Thoracic aorta (tissue), 2 donors: ENCODE data around the gene RPRML. TPM values are rescaled to one million over a fixed set of nuclear protein-coding genes. Genes with fewer than 3 reads are reported as not detected.
"Not testable (repeated sequence)": the region's sequence is repeated elsewhere in the genome, so short reads cannot be mapped to it uniquely, and the experiment has no call there.

ENCODE experiments used
- ATAC-seq: fragments of 150-250 bp; one replicate; pipeline ENCODE4 v1.8.0; 2017; ENCODE audit warnings: low read depth; ENCODE audit not compliant: insufficient number of reproducible peaks, low FRiP score
- DNase-seq: peaks from one replicate; pipeline ENCODE4 v3.0.0-alpha.2; 2020; ENCODE audit warnings: low spot score
- H3K27ac ChIP-seq, 2 donors: fragments of 200-600 bp; sonication (generic); 1 replicate in 1 of 2; 2 replicates in 1 of 2; pipeline ENCODE4 v1.5.1; 2016; ENCODE audit warnings: mild to moderate bottlenecking in 2 of 2, moderate library complexity in 2 of 2
- H3K27me3 ChIP-seq: fragments of 200-600 bp; sonication (generic); replicated peaks from 2 replicates; pipeline ENCODE4 v1.6.0; 2016; ENCODE audit warnings: mild to moderate bottlenecking; ENCODE audit not compliant: insufficient read depth
- H3K36me3 ChIP-seq: fragments of 200-600 bp; sonication (generic); one replicate; pipeline ENCODE4 v1.5.1; 2016
- H3K4me1 ChIP-seq, 2 donors: fragments of 200-600 bp; sonication (generic); 1 replicate in 1 of 2; 2 replicates in 1 of 2; pipeline versions ENCODE4 v1.5.1 to v1.6.0; 2016; ENCODE audit warnings: low read depth in 2 of 2, mild to moderate bottlenecking in 1 of 2; ENCODE audit not compliant: control insufficient read depth in 1 of 2
- H3K4me3 ChIP-seq: fragments of 200-600 bp; sonication (generic); 2 replicates; pipeline ENCODE4 v1.5.1; 2016; ENCODE audit warnings: mild to moderate bottlenecking
- H3K9me3 ChIP-seq: fragments of 200-600 bp; sonication (generic); 2 replicates; pipeline ENCODE4 v1.5.1; 2016
- CTCF ChIP-seq: fragments of 200-600 bp; sonication (generic); IDR thresholded peaks from one replicate; pipeline ENCODE4 v1.5.1; 2019; ENCODE audit warnings: antibody characterized with exemption
- total RNA-seq, 2 donors: library from RNA; depleted of rRNA; stranded (reverse); fragments of >200 nt; gene quantifications; one replicate each; pipeline versions ENCODE4 v1.1.0 to v1.2.3, GENCODE V29; 2016

RPRML gene
- total RNA-seq, 2 donors from 2014 or later: not detected

GRCh38 chr17:47004906-47005305, 25.9 kb upstream of the RPRML start:
- ATAC-seq: no peak
- TF ChIP-seq CTCF: no peak
- no peak overlapping the region for H3K27ac ChIP-seq

GRCh38 chr17:47003864-47004263, 24.8 kb upstream of the RPRML start:
- H3K4me3 ChIP-seq, H3K9me3 ChIP-seq, H3K4me1 ChIP-seq, ATAC-seq, H3K27me3 ChIP-seq, H3K27ac ChIP-seq, DNase-seq, H3K36me3 ChIP-seq: not testable (repeated sequence)

More at GRCh38 chr17:47004906-47005305, 25.9 kb upstream of the RPRML start:
- no peaks in the 10 kb centered on the region for H3K9me3 ChIP-seq
- no peaks in the 10 kb centered on the region for H3K27me3 ChIP-seq
- H3K36me3 ChIP-seq: no peaks in the 10 kb centered on the region
- no peaks in the 10 kb centered on the region for H3K4me1 ChIP-seq
- H3K4me3 ChIP-seq: no peak overlapping the region
- no peak for DNase-seq

- no peaks in the 10 kb centered on the region for H3K9me3 ChIP-seq
- H3K4me1 ChIP-seq: no peaks in the 10 kb centered on the region
- TF ChIP-seq CTCF: no peak
- no peaks in the 10 kb centered on the region for H3K27me3 ChIP-seq
- no peak overlapping the region for H3K27ac ChIP-seq
- no peaks in the 10 kb centered on the region for H3K36me3 ChIP-seq
- DNase-seq (no peak), ATAC-seq (no peak)
- no peak overlapping the region for H3K4me3 ChIP-seq
Observed at GRCh38 chr17:46995841-46996571, 17.0 kb upstream of the RPRML start.

GRCh38 chr17:46994993-46995392, 15.9 kb upstream of the RPRML start:
- ATAC-seq: no peak
- no peak for DNase-seq
- Histone ChIP-seq H3K36me3 (no peaks in the 10 kb centered on the region), H3K9me3 (no peaks in the 10 kb centered on the region), H3K27me3 (no peaks in the 10 kb centered on the region), H3K4me3 (no peak overlapping the region), H3K4me1 (no peaks in the 10 kb centered on the region), H3K27ac (no peak overlapping the region)
- TF ChIP-seq CTCF: no peak

- ATAC-seq (no peak), DNase-seq (no peak)
- Histone ChIP-seq H3K4me1 (no peaks in the 10 kb centered on the region), H3K4me3 (no peak overlapping the region), H3K9me3 (no peaks in the 10 kb centered on the region), H3K27me3 (no peaks in the 10 kb centered on the region), H3K36me3 (no peaks in the 10 kb centered on the region), H3K27ac (no peak overlapping the region)
- no peak for TF ChIP-seq CTCF
Observed at GRCh38 chr17:46991617-46992016, 12.6 kb upstream of the RPRML start.
